Panc1 (cell line): Measurements from ENCODE around the gene HIGD1C.

ENCODE experiments used
- CTCF ChIP-seq: fragments of 450-650 bp; IDR thresholded peaks from 2 replicates; pipeline ENCODE4 v1.5.1; 2017; ENCODE audit warnings: mild to moderate bottlenecking
- REST ChIP-seq, 2 experiments: IDR thresholded peaks; 2 replicates each; pipeline ENCODE4 v1.6.1; 2011 to 2012; ENCODE audit warnings: low read depth in 2 of 2, control low read depth in 1 of 2, low read length in 1 of 2, mild to moderate bottlenecking in 1 of 2, moderate library complexity in 1 of 2; ENCODE audit not compliant: insufficient read depth in 1 of 2

- TF ChIP-seq REST (IDR thresholded peaks at IDR 0.05; ENCODE audit: insufficient read depth in 1 of 2, low read depth in 2 of 2, low read length in 1 of 2) (no peak), CTCF (no peak)
These were observed 46.7 kb downstream of the HIGD1C start for GRCh38 chr12:50999093-50999492.
